GM12892 (cell line): ENCODE results near the gene OR5AP2.

ENCODE experiments used
- POLR2AphosphoS5 ChIP-seq: IDR thresholded peaks from 2 replicates; pipeline ENCODE4 v1.6.1; 2011; ENCODE audit warnings: low read depth, low read length, control low read depth
- TAF1 ChIP-seq: IDR thresholded peaks from 2 replicates; pipeline ENCODE4 v1.6.1; 2011; ENCODE audit warnings: low read depth, mild to moderate bottlenecking, control low read depth, low read length, borderline replicate concordance

DNA sequence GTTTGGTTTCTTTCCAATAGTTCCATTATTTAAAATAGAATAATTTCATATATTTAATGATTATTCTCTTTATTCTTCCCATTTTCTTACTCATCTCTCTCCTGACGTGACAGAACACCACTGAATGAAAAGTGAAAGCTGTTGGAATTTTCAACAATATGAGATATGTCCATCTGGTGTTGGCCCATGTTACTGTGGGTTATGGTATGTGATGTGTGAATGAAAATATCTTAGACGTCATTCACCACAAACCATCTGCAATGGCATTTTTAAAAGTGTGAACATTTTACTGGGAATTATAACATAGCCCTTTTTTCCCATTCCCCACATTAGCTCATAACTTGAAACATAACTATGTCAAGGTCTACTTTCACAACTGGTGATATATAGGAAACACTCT is 16.3 kb downstream of the OR5AP2 start:
- TF ChIP-seq POLR2AphosphoS5 (no peak), TAF1 (no peak)
